ENCODE measurements around the gene GPR132. TPM values are rescaled to one million over a fixed set of nuclear protein-coding genes. Genes with fewer than 3 reads are reported as not detected.

GPR132 gene
- total RNA-seq, 1 donor from 2014 or later = 9.1 TPM

DNA sequence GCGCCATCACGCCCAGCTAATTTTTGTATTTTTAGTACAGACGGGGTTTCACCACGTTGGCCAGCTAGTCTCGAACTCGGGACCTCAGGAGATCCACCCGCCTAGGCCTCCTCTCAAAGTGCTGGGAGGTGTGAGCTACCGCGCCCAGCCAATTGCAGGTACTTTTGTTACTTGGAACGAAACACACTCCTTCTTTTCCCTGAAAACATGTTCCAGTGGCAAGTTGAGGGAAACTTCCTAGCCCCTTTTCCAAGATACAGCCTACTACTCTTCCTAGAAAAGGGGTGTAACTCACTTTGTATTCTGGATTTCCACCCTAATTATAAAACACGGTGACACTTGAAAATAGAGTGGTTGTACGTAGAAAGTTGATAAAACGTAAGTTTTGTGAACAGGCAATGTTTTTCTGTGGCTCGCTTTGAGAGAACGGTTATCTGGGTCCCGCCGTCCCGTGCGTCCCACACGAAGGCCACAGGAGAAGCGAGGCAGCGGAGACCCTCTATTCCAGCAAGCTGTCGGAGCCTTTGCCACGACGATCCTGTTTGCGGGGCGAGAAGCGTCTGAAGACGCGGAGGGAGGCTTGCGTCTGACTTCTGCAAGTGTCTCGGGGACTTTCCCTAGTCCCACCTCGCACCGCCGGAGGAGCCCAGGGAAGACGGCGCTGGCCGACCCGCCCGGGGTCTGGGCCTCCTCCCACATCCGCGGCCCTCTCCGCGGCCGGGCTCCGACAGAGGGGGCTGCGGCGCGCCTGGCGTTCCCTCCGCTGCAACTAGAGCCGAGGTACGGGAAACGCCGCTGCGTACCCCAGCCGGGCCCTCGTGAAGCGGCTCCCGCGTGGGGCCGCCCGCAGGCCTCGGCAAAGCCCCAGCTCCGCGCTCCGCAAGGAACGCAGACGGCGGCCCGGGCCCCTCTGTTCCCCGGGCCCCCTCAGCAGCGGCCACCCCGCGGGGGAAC, 45.1 kb downstream of the GPR132 start:
- intact Hi-C loops (cut with DNase I) = loop anchor here (5.0 kb wide), 1 partner anchor 48 kb away; no protein-coding TSS in a partner anchor
- Histone ChIP-seq H3K36me3 (no peaks in the 10 kb centered on the region), H3K9me3 (no peaks in the 10 kb centered on the region), H3K27ac (peak overlapping the region; percentile 90), H3K4me3 (peak overlapping the region; percentile 63 to 78), H3K27me3 (no peaks in the 10 kb centered on the region), H3K4me1 (peaks cover 57% of the 10 kb centered on the region)
- no peak for DNase-seq (ENCODE audit: extremely low spot score in 2 of 2)
- TF ChIP-seq POLR2AphosphoS5 (IDR thresholded peaks at IDR 0.05; ENCODE audit: insufficient read depth in 1 of 2, low read depth in 1 of 2) (no peak), POLR2A (IDR thresholded peaks at IDR 0.05) (no peak)
- TF ChIP-seq, protein P1, sequence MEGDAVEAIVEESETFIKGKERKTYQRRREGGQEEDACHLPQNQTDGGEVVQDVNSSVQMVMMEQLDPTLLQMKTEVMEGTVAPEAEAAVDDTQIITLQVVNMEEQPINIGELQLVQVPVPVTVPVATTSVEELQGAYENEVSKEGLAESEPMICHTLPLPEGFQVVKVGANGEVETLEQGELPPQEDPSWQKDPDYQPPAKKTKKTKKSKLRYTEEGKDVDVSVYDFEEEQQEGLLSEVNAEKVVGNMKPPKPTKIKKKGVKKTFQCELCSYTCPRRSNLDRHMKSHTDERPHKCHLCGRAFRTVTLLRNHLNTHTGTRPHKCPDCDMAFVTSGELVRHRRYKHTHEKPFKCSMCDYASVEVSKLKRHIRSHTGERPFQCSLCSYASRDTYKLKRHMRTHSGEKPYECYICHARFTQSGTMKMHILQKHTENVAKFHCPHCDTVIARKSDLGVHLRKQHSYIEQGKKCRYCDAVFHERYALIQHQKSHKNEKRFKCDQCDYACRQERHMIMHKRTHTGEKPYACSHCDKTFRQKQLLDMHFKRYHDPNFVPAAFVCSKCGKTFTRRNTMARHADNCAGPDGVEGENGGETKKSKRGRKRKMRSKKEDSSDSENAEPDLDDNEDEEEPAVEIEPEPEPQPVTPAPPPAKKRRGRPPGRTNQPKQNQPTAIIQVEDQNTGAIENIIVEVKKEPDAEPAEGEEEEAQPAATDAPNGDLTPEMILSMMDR (IDR thresholded peaks at IDR 0.05) = no peak

DNA sequence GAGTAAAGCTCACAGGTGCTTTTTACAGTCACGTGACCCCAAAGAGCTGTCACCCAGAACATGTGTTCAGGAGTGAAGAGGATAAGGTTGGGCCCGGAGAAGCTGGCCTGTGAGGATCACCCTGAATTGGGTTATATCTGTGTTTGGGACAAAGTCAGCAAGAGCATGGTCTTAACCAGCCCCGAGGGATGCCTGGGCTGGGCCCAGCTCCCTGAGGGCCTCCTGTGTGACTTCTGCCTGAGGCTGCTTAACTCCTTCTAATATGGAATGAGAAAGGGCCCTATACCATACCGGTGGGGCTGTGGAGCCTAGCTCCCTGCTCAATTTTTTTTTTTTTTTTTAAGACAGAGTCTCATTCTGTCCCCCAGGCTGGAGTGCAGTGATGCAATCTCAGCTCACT, 46.8 kb downstream of the GPR132 start:
- Histone ChIP-seq H3K27ac (no peak overlapping the region), H3K4me3 (no peak overlapping the region), H3K27me3 (no peaks in the 10 kb centered on the region), H3K36me3 (no peaks in the 10 kb centered on the region), H3K4me1 (peaks cover 67% of the 10 kb centered on the region), H3K9me3 (no peaks in the 10 kb centered on the region)
- intact Hi-C loops (cut with DNase I) = no loop called here
- DNase-seq (ENCODE audit: extremely low spot score in 2 of 2) = no peak
- TF ChIP-seq POLR2A (IDR thresholded peaks at IDR 0.05) = no peak
- no peak for TF ChIP-seq POLR2AphosphoS5 (IDR thresholded peaks at IDR 0.05; ENCODE audit: insufficient read depth in 1 of 2, low read depth in 1 of 2)
- TF ChIP-seq, protein P1 (IDR thresholded peaks at IDR 0.05) = no peak

DNA sequence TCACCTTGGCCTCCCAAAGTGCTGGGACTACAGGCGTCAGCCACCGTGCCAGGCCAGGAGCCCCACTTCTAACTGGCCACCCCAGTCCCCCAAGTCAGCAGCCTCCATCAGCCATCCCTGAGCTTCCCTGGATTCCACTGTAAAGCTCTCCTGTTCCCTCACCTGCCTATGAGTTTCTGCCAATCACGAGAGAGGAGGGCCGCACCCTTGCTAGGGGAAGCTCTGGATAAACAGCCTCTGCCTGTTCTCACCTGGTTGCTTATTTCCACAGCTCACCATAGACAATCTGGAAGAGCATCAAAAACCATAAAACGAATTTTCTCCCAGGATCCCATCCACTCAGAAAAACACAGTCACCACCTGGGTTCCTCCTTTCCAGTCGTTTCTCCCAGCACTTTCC, 49.3 kb downstream of the GPR132 start:
- Histone ChIP-seq H3K27me3 (no peaks in the 10 kb centered on the region), H3K36me3 (peaks cover 0 to 8% of the 10 kb centered on the region in 2 donors), H3K4me1 (peaks cover 70% of the 10 kb centered on the region), H3K9me3 (no peaks in the 10 kb centered on the region), H3K27ac (peak overlapping the region; percentile 22), H3K4me3 (no peak overlapping the region)
- DNase-seq (ENCODE audit: extremely low spot score in 2 of 2) = no peak
- TF ChIP-seq, protein P1 (IDR thresholded peaks at IDR 0.05) = no peak
- peak in 1 of 2 donors; percentile 58 for TF ChIP-seq POLR2AphosphoS5 (IDR thresholded peaks at IDR 0.05; ENCODE audit: insufficient read depth in 1 of 2, low read depth in 1 of 2)
- TF ChIP-seq POLR2A (IDR thresholded peaks at IDR 0.05) = no peak
- intact Hi-C loops (cut with DNase I) = no loop called here

DNA sequence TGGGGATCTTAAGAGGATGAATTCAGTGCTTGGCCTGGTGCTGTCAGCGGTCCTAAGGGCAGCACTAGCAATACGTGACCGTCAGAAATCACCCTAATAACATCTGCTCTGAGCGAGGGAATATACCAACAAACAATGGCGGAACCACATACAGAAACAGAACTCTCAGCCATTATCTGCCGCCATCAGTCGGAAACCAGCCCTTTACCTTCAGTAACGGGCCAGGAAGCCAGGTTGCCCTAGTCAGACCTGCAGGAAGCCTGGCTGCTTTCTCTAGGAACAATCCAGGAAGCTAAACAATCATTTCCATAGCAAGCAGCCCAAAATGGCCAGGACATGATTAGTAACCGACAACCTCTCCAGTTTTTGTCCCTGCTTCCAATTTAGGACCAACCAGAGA, 50.0 kb downstream of the GPR132 start:
- H3K4me3 ChIP-seq = no peak overlapping the region
- TF ChIP-seq, protein P1 (IDR thresholded peaks at IDR 0.05) = no peak
- TF ChIP-seq POLR2AphosphoS5 (IDR thresholded peaks at IDR 0.05; ENCODE audit: insufficient read depth in 1 of 2, low read depth in 1 of 2) = no peak
- TF ChIP-seq POLR2A (IDR thresholded peaks at IDR 0.05) = no peak
- no peaks in the 10 kb centered on the region for H3K9me3 ChIP-seq
- peaks cover 67% of the 10 kb centered on the region for H3K4me1 ChIP-seq
- intact Hi-C loops (cut with DNase I) = no loop called here
- DNase-seq (ENCODE audit: extremely low spot score in 2 of 2) = no peak
- H3K27me3 ChIP-seq = no peaks in the 10 kb centered on the region
- peaks cover 0 to 12% of the 10 kb centered on the region in 2 donors for H3K36me3 ChIP-seq
- peak overlapping the region; percentile 22 for H3K27ac ChIP-seq

DNA sequence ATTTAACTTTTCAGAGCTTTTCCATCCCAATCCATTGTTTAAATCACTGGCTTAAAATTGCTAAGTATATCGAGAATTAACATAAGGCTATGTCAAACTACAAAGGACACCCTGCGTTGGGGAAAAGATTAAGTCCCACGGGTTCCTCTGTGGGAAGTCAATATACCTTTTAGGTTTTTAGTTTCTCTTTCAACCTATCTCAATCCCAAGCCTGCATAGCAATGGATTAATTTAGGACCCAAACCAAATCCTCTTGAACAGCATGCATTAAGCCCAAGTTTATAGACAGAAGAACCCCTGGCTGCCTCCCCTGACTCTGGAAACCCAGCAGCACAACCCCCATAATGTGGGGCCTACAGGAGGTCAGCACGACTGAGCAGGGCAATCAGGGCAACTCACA, 50.6 kb downstream of the GPR132 start:
- no peak overlapping the region for H3K27ac ChIP-seq
- peaks cover 0 to 18% of the 10 kb centered on the region in 2 donors for H3K36me3 ChIP-seq
- peaks cover 61% of the 10 kb centered on the region for H3K4me1 ChIP-seq
- H3K27me3 ChIP-seq = no peaks in the 10 kb centered on the region
- intact Hi-C loops (cut with DNase I) = no loop called here
- no peaks in the 10 kb centered on the region for H3K9me3 ChIP-seq
- TF ChIP-seq, protein P1 (IDR thresholded peaks at IDR 0.05) = no peak
- TF ChIP-seq POLR2A (IDR thresholded peaks at IDR 0.05) = no peak
- TF ChIP-seq POLR2AphosphoS5 (IDR thresholded peaks at IDR 0.05; ENCODE audit: insufficient read depth in 1 of 2, low read depth in 1 of 2) = no peak
- H3K4me3 ChIP-seq = no peak overlapping the region
- DNase-seq (ENCODE audit: extremely low spot score in 2 of 2) = no peak

Data from vagina (tissue), 2 donors.